HG02642 (cell line): ENCODE results near the gene ATF6B.
"Not testable (repeated sequence)": the region's sequence is repeated elsewhere in the genome, so short reads cannot be mapped to it uniquely, and the experiment has no call there.

Experiments used
- ATAC-seq: cut with Tn5 transposase; IDR thresholded peaks from one replicate; pipeline ENCODE4 v1.9.1; 2021; ENCODE audit warnings: mild to moderate bottlenecking; ENCODE audit not compliant: unreplicated experiment, poor library complexity

Gene ATF6B

DNA sequence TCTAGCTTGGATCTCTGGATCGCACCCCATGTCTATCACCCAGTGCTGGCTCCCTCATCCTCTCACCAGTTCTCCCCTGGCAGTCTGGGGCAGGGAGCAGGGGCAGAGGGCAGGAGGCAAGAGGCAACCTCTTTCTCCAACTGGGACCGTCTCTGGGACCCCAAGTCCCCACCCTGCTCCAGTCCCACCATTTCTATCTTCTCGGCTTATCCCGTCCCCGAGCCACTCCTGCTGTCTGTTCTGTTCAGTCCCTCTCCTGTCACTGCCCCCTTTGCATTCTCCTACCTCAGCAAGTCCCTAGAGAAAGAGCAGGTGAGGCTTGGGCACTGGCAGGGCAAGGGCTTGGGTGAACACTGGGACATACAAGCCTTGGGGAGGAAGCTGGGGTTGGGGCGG, 18.3 kb downstream of the ATF6B start:
- no peak for ATAC-seq

DNA sequence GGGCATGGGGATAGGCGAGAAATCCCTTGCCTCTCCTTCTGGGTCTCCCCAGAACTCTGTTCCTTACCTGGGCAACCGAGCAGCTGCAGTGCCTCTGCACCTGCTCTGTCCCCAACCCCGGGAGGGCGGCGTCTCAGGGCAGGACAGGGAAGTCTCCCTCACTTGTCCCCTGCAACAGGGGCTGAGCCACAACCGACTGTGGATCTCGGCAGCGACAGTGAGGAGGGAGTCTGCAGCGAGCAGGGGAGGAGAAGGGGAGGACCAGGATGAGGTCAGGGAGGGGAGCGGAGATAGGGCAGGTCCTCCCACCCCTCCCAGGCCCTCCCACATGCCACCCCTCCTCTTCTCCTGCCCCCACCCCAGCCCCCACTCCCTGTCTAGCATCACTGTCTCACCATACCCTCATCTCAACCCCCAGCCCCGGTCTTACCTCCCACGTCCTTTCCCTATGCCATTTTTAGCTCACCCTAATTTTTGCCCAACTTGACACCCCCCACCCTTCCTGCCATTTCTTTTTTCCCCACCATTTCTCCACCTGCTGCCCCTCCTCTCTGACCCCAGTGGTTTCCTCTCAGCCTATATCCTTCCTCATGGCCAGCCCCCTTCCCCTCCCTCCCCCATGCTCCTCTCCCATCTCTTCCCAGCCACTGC, 18.8 kb downstream of the ATF6B start, which contains the start of gene TNXB:
Gene TNXB (minus strand): TSS at position 225 of the 651 bp plus-strand sequence. CDS start 11,140 bp downstream, outside the sequence.
- ATAC-seq = no peak

DNA sequence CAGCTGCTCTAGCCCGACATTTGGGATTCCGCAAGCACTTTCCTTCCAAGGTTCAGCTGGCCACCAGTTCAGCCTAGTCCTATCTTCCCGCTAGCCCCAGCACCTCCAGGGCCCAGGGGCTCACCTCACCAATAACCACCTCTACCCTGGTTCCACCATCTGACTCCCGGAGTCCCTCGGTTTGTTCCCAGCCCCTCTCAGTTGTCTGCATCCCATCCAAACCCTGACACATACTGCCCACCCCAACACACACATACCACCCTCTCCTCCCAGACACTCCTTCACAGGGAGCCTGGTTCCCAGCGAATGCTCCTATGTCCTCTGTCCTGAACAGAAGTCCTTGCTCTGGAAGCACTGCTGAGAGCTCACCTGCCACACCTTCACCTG, 19.3 kb downstream of the ATF6B start:
- no peak for ATAC-seq

DNA sequence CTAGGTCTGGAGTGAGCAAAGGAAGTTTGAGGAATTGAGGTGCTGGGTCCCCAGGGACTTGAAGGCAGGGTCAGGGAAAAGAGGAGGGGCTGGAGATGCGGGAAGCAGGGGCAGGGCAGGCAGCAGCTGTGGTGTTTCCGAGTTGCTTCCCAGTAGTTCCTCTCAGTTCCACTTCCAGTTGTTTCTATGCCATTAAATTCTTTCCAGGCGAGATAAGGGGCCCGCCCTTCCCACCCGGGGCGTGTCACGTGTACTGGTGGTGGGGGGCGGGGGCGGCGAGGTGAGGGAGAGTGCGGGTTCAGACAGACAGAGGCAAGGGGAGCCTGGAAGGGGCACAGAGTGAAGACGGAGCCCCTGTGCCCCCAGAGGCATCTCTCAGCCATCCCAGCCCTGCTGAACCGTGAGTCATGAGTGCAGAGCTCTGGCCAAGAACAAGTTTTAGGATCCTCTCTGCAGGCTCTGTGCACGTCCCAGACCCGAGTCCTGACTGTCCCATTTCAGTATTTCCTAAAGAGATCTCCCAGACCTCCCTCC, 19.9 kb downstream of the ATF6B start:
- ATAC-seq = no peak

DNA sequence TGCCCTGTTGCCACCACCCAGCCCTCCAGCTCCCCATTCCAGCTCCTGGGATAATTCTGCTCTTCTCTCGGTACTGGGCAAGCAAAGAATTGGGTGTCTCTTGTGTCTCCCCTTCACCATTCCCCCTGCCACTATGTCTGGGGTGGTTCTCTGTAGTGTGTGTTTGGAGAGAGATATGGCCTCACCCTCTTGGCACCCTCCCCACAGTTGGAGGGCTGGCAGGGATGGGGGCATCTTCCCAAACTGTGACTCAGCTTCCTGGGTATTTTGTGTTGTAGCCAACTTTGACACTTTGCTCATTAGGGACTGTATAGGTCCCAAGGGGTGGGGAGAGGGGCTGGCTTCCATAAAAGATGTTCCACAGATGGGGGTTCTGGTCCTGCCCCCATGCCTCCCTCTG, 20.6 kb downstream of the ATF6B start:
- ATAC-seq = no peak

DNA sequence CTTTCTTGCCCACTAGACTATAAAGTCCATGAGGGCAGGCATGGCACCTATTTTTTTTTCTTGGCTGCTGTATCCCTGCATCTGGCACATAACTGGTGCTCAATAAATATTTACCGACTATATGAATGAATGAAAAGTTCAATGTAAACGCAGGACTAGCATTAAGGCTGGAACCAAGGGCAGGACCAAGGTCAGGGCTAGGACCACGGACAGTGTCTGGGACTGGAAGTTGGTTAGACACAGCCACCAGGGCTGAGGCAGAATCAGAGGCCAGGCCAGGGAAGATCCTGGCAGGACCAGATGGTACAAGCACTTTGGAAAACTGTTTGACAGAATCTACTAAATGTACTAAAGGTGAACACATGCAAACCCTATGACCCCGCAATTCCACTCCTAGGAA, 22.6 kb downstream of the ATF6B start:
- ATAC-seq = no peak

DNA sequence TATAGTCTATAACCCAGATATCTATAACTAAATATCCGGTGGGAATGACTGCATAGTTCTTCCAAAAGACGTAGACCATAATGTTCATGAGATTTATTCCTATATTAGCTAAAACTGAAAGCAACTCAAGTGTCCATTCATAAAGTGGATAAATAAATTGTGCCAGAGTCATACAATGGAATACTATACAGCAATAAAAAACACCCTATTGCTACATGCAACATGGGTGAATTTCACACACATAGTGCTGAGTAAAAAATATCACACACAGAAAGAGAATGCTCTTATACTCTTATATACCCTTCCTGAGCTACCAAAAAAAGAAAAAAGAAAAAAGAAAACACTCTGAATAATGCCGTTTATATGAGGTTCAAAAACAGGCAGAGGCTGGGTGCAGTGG, 25.8 kb downstream of the ATF6B start:
- no peak for ATAC-seq

DNA sequence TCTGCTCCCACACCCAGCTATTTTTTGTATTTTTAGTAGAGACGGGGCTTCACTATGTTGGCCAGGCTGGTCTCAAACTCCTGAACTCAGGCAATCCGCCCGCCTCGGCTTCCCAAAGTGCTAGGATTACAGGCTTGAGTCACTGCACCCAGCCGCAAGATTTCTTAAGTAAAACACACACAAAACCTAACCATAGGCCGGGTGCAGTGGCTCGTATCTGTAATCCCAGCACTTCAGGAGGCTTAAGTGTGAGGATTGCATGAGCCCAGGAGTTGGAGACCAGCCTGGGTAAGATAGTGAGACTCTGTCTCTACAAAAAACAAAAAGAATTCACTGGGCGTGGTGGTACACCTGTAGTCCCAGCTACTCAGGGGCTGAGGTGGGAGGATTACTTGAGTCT, 27.8 kb downstream of the ATF6B start:
- not testable (repeated sequence) for ATAC-seq

DNA sequence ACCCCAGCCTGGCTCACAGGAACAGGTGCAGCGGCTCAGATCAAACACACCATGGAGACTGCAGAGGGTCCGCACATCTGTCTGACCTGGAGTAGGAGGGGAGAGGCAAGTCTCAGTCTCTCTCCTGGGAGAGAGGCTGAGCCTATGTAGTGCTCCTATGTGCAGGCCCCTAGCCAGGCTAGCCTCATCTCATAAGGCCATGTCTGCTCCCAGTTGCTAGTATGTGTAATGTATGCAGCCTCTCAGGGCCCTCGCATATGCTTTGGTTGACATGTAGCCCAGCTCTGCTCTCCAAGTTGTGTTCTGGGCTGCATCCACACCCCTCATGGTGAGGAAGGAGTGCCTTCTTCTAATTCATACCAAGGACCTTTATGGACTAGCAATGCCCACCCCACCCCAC, 30.7 kb downstream of the ATF6B start:
- no peak for ATAC-seq

DNA sequence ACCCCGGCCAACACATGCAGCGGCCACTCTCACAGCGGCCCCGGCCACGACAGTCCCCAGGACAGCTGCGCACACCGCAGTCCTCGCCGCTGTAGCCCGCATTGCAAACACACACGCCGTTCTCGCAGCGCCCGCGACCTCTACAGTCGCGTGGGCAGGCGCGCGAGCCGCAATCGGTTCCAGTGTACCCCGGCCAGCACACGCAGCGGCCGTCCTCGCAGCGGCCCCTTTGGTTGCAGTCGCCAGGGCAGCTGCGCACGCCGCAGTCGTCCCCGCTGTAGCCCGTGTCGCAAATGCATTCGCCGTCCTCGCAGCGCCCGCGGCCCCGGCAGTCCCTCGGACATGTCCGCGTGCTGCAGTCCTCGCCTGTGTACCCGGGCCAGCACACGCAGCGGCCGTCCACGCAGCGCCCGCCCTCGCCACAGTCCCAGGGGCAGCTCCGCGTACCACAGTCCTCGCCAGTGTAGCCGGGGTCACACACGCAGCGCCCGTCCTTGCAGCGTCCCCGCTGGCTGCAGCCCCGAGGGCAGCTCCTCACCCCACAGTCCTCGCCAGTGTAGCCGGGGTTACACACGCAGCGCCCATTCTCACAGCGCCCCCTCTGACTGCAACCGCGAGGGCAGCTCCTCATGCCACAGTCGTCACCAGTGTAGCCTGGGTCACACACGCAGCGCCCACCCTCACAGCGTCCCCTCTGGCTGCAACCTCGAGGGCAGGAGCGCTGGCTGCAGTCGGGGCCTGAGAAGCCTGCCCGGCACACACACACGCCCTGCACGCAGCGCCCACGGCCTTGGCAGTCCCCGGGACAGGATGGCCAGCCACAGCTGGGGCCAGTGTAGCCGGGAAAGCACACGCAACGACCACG, 31.4 kb downstream of the ATF6B start:
- ATAC-seq = no peak

DNA sequence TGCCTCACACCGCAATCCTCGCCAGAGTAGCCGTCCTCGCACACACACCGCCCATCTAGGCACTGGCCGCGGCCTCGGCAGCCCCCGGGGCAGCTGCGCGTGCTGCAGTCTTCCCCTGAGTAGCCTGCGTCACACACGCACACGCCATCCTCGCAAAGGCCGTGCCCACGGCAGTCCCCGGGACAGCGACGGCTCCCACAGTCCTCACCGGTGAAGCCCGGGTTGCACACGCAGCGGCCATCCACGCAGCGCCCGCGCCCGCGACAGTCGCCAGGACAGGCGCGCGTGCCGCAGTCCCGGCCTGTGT, 32.0 kb downstream of the ATF6B start:
- no peak for ATAC-seq

DNA sequence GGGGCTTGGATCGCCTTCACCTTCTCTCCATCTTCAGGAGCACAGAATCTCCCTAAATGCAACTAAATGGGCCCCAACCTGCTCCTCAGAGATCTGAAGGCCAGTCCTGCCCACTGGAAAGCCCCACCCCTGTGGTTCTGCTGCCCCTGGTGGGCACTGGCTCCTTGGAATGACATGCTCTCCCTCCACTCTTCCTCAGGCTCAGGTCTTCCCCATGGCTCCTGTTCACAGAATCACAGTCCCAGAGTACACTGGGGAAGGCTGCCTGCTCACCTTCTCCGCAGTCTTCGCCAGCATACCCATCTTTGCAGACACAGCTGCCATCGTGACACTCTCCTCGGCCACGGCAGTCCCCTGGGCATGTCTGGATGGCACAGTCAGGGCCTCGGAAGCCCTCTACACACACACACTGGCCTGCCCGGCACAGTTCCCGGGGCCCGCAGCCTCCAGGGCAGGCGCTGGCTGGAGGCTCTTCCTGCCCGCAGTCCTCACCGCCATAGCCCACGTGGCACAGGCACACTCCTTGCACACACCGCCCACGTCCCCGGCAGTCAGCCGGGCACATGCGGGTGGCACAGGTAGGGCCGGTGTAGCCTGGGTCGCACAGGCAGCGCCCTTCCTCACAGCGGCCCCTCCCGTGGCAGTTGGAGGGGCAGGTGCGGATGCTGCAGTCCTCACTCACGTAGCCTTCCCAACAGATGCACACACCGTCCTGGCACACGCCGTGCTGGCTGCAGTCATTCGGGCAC, 32.5 kb downstream of the ATF6B start:
- no peak for ATAC-seq

DNA sequence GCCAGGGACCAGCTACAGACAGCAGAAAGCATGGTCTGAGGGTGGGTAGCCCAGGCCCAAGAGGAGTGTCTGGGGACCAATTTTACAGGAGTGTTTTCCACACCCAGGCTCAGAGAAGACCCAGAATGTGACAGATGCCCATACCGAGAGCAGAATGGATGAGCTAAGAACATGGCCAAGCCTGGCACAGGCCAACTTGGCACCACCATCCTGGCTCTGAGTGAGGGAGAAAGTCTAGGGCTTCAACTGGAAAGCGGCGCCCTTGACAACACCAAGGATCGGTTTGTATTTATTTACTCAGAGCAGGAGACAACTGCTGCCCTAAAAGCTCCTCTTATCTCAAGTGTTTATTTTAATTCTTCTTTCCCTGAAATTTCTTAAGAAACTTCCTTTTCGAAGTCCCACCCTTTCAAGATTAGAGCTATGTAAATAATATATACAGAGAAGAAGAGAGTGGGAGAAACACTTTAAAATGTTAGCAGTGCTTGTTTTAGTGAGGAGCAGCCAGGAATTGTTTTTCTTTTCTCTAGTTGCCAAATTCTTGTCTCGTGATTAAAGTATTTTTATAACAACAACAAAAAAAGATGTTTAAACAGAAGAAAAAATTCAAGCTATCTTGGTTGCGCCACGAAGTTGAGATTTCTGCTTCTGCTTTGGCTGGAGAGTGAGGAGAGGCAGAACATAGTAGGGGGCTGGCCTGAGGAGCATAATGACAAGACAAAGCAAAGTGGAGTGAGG, 35.1 kb downstream of the ATF6B start:
- no peak for ATAC-seq

DNA sequence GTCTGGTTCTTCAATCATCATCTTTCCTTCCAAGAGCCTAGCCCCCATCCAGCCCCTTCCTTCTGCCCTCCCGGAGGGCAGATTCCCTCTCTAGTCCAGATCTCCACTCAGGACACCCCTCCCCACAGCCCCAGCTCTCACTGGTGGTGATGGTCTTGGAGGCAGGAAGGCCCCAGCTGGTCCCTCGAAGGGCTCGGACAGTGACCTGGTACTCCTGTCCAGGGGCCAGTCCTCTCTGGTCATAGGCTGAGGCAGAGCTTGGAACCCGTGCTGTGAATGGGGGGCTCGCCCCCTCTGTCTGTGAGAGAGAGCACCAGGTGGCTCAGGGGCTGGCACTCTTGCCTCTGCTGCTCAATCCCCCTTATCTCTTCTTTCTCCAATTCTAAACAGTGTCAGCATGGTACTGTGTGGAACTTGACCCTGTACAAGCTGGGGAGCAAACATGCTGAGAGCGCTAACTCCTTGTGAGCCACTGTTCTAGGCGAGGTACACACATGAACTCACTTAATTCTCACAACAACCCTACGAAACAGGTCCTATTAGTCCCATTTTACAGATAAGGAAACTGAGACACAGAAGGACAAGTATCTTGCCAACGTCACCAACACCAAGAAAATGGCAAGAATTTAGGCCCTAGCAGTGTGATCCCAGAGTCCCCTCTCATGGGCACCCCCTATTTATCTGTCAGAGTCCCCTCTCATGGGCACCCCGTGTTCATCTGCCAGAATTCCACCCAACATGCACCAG, 38.8 kb downstream of the ATF6B start:
- no peak for ATAC-seq

DNA sequence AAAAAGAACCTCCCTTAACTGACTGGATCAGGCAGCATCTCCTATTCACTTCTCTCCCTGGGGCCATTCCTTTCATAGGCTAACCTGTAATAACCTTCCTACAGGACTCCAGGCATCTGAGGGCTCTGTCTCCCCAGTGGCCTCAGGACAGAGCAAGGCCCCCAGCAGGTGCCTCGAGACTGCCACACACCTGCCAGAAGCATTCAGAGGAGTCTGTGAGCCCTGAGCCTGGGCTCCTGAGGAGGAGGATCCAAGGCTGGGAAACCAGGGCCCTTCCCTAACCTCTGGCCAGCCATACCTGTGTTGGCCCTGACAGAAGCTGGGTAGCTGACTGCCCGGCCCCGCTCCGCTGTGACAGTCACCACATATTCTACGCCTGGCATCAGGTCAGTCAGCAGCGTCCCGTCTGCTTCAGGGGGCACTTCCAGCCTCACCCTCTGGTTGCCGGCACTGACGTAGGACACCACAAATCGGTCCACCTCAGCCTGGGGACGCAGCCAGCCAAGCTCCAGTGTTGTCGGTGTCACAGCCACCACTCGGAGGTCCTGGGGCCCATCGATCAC, 39.5 kb downstream of the ATF6B start:
- no peak for ATAC-seq

DNA sequence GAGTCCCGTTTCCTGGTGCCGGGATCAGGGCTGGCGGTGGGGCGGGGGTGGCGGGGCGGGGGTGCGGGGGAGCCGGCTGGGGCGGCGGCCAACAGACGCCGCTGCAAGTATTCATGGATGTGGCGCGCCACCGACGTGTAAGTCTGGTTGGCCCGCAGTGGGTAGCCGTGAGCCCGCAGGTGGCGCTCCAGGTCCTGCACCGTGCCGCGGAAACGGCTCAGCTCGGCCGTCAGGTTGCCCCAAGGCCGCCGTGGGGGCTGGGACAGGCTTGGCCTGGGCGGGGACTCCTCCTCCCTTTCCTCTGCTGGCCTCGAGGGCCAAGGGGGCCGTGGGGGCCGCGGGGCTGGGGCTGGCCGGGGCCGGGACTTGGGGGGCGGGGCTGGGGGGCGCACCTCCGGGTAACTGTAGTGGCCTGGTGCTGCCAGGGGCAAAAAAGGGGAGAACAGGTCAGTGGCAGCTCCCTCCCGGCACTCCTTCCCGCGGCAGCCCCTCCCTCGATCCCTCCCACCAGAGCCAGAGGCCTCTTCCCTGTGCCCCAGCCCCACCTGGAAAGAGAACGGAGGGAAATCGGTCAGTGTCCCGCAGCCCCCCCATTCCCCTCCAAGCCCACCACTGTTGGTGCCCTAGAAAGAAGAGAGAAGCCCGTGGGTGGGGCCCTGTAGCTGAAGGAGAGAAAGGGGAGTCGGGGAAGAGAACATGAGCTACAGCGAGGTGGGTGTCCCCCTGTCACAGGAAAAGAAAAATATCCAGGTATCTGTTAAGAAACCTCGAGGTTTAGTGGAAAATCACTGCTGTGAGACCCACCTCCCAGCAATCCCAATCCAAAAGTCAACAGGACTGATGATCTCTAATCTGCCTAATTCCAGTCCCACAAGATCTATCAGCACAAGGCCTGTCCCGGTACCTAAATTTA, 40.2 kb downstream of the ATF6B start:
- ATAC-seq = no peak

DNA sequence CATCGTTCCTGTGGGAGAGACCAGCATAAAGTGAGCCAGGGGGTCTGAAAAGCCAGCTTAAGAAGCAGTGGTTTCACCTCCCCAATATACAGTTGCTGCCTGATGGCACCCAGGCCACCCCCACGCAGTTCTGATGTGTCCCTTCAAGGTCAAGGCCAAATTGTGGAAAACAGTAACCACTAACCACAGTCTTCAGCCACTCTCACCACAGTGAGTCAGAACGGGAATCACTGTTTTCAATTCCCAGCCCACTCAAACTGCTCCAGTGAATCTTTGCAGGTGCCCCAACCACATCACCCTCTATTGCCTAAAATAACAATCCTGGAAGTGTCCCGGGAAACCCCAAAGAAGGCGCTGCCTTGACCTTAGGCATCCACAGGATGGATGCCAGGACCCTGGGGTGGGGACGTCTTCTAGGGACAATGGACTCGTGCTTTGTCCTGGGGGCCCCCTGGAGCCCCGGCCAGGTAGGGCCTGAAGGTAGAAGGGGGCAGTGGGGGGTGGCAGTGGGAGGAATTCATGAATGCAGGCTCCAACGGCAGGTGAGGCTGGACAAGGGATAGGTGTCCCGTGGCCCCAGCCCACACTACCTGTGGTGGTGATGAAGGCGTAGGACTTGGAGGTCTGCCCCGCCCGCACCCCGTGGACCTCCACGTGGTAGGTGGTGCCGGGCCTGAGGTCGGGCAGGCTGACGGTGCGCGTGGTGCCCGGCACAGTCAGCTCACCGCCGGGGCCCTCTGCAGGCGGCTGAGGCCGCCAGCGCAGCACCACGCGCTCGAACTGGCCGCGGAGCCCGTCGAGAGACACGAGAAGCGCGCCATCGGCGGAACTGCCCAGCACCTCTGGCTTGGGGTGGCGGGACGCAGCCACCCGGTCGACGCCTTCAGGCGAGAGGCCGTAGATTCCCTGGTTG, 41.1 kb downstream of the ATF6B start:
- ATAC-seq = peak; percentile 59
